ENCODE results near the gene VASH1.

DNA sequence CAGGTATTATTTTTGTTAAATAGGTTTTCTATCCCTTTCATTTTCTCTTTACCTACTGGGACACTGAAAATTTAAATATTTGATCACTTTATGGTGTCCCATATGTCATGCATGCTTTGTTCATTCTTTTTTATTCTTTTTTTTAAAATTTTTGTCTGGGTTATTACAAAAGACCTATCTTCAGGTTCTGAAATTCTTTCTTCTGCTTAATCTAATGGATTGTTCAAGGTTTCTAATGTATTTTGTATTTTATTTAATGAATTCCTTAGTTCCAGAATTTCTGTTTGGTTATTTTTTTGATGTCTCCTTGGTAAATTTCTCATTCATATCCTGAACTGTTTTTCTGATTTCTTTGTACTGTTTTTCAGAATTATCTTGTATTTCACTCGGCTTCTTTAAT lies 20.2 kb upstream of the VASH1 start:
- TF ChIP-seq POLR2AphosphoS5 (IDR thresholded peaks at IDR 0.05; ENCODE audit: low read depth, low read length) (no peak), REST (IDR thresholded peaks at IDR 0.05; ENCODE audit: insufficient read depth in 1 of 2, low read depth in 2 of 2, low read length in 1 of 2) (no peak)
- TF ChIP-seq, protein P1, sequence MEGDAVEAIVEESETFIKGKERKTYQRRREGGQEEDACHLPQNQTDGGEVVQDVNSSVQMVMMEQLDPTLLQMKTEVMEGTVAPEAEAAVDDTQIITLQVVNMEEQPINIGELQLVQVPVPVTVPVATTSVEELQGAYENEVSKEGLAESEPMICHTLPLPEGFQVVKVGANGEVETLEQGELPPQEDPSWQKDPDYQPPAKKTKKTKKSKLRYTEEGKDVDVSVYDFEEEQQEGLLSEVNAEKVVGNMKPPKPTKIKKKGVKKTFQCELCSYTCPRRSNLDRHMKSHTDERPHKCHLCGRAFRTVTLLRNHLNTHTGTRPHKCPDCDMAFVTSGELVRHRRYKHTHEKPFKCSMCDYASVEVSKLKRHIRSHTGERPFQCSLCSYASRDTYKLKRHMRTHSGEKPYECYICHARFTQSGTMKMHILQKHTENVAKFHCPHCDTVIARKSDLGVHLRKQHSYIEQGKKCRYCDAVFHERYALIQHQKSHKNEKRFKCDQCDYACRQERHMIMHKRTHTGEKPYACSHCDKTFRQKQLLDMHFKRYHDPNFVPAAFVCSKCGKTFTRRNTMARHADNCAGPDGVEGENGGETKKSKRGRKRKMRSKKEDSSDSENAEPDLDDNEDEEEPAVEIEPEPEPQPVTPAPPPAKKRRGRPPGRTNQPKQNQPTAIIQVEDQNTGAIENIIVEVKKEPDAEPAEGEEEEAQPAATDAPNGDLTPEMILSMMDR (IDR thresholded peaks at IDR 0.05): no peak
